IMR-90 (cell line): ENCODE results near the gene ANKRD44. TPM values are rescaled to one million over a fixed set of nuclear protein-coding genes. Genes with fewer than 3 reads are reported as not detected.

Source experiments
- ATAC-seq: fragments of 200-7000 bp; cut with Tn5 transposase; 2 replicates; pipeline ENCODE4 v1.9.1; 2020; ENCODE audit warnings: low read depth, mild to moderate bottlenecking, moderate library complexity
- BruUV-seq: library from RNA; stranded (reverse); fragments of 400-500 nt; replicated peaks from 2 replicates; lab custom pipeline; 2021; lab: Mats Ljungman, UMichigan
- CTCF ChIA-PET: fragments of 300-600 bp; formaldehyde crosslinking; extraction: SDS; loops from one replicate; lab custom pipeline; 2021; ENCODE audit warnings: antibody characterized with exemption; lab: Yijun Ruan, JAX
- POLR2A ChIA-PET: fragments of 300-600 bp; sonication (Branson Sonifier 250); formaldehyde crosslinking; loops from one replicate; lab custom pipeline; 2022; ENCODE audit warnings: antibody characterized with exemption; ENCODE audit not compliant: unreplicated experiment; lab: Charles Lee
- DNase-seq: peaks from one replicate; pipeline ENCODE4 v3.0.0; 2013
- H2AFZ ChIP-seq: replicated peaks from 2 replicates; pipeline ENCODE3; 2013; ENCODE audit warnings: low read length, mild to moderate bottlenecking; ENCODE audit not compliant: poor library complexity
- H2AK5ac ChIP-seq: 2 replicates; pipeline ENCODE4 v1.6.1; 2013; ENCODE audit warnings: low read depth, low read length, inconsistent platforms
- H2AK9ac ChIP-seq: replicated peaks from 2 replicates; pipeline ENCODE3; 2013; ENCODE audit warnings: mild to moderate bottlenecking, low read depth, low read length, moderate library complexity; ENCODE audit not compliant: poor library complexity
- H2BK120ac ChIP-seq: 2 replicates; pipeline ENCODE4 v1.6.1; 2013; ENCODE audit warnings: low read depth, low read length, inconsistent platforms
- H2BK15ac ChIP-seq: 3 replicates; pipeline ENCODE4 v1.6.1; 2013; ENCODE audit warnings: low read depth, low read length, inconsistent platforms
- H2BK20ac ChIP-seq: 2 replicates; pipeline ENCODE4 v1.6.1; 2013; ENCODE audit warnings: low read depth, mild to moderate bottlenecking, inconsistent platforms, low read length, moderate library complexity
- H2BK5ac ChIP-seq: 2 replicates; pipeline ENCODE4 v1.6.1; 2013; ENCODE audit warnings: mild to moderate bottlenecking, low read depth, low read length, inconsistent platforms; ENCODE audit not compliant: poor library complexity, severe bottlenecking
- H3K14ac ChIP-seq: replicated peaks from 2 replicates; pipeline ENCODE4 v1.6.1; 2013; ENCODE audit warnings: low read depth, low read length, inconsistent platforms
- H3K18ac ChIP-seq: 2 replicates; pipeline ENCODE4 v1.6.1; 2013; ENCODE audit warnings: low read depth, low read length, control low read depth
- H3K23ac ChIP-seq: 2 replicates; pipeline ENCODE4 v1.6.1; 2013; ENCODE audit warnings: low read depth, low read length, inconsistent platforms
- H3K27ac ChIP-seq: 2 replicates; pipeline ENCODE4 v1.5.1; 2013; ENCODE audit warnings: mild to moderate bottlenecking, control low read depth, low read length; ENCODE audit not compliant: insufficient read depth
- H3K27me3 ChIP-seq: 2 replicates; pipeline ENCODE4 v1.6.1; 2013; ENCODE audit warnings: low read length; ENCODE audit not compliant: control insufficient read depth, insufficient read depth
- H3K36me3 ChIP-seq: 2 replicates; pipeline ENCODE4 v1.6.1; 2013; ENCODE audit warnings: low read length, mixed read lengths; ENCODE audit not compliant: control insufficient read depth, insufficient read depth
- H3K4ac ChIP-seq: 2 replicates; pipeline ENCODE4 v1.6.1; 2013; ENCODE audit warnings: low read depth, low read length, inconsistent platforms
- H3K4me1 ChIP-seq: 2 replicates; pipeline ENCODE4 v1.6.1; 2013; ENCODE audit warnings: low read length, mixed read lengths; ENCODE audit not compliant: control insufficient read depth, insufficient read depth
- H3K4me2 ChIP-seq: 2 replicates; pipeline ENCODE4 v1.6.1; 2013; ENCODE audit warnings: low read depth, mild to moderate bottlenecking, control low read depth, low read length, moderate library complexity
- H3K4me3 ChIP-seq: 2 replicates; pipeline ENCODE4 v1.5.1; 2013; ENCODE audit warnings: low read depth, mild to moderate bottlenecking, control low read depth, low read length, moderate library complexity; ENCODE audit not compliant: insufficient read depth
- H3K56ac ChIP-seq: 2 replicates; pipeline ENCODE4 v1.6.1; 2013; ENCODE audit warnings: low read length, inconsistent platforms; ENCODE audit not compliant: insufficient read depth; ENCODE audit errors: extremely low read depth
- H3K79me1 ChIP-seq, 2 experiments: 2 replicates each; pipeline ENCODE4 v1.6.1; 2013; ENCODE audit warnings: low read length in 2 of 2, inconsistent platforms in 1 of 2, low read depth in 1 of 2
- H3K9ac ChIP-seq: 2 replicates; pipeline ENCODE4 v1.6.1; 2013; ENCODE audit warnings: low read depth, low read length, control low read depth
- H3K9me1 ChIP-seq: 2 replicates; pipeline ENCODE4 v1.6.1; 2013; ENCODE audit warnings: low read length, inconsistent platforms; ENCODE audit not compliant: insufficient read depth
- H3K9me3 ChIP-seq: 2 replicates; pipeline ENCODE4 v1.6.1; 2013; ENCODE audit warnings: low read length; ENCODE audit not compliant: control insufficient read depth, insufficient read depth
- H4K20me1 ChIP-seq: 2 replicates; pipeline ENCODE4 v1.6.1; 2013; ENCODE audit warnings: low read length, inconsistent platforms; ENCODE audit not compliant: insufficient read depth
- H4K5ac ChIP-seq: 2 replicates; pipeline ENCODE4 v1.6.1; 2013; ENCODE audit warnings: mild to moderate bottlenecking, low read depth, low read length, control low read depth
- H4K8ac ChIP-seq, 2 experiments: 2 replicates each; pipeline ENCODE4 v1.6.1; 2013; ENCODE audit warnings: low read depth in 2 of 2, low read length in 2 of 2, control low read depth in 1 of 2, inconsistent platforms in 1 of 2
- H4K91ac ChIP-seq: 2 replicates; pipeline ENCODE4 v1.6.1; 2013; ENCODE audit warnings: low read depth, low read length, inconsistent platforms; ENCODE audit not compliant: insufficient read depth
- CHD1 ChIP-seq: IDR thresholded peaks from 2 replicates; pipeline ENCODE4 v1.6.1; 2012; ENCODE audit warnings: low read depth, low read length, improper control_type of control experiment
- MXI1 ChIP-seq: IDR thresholded peaks from 2 replicates; pipeline ENCODE4 v1.6.1; 2012; ENCODE audit warnings: low read depth, mild to moderate bottlenecking, low read length, moderate library complexity, borderline replicate concordance
- POLR2A ChIP-seq: IDR thresholded peaks from 2 replicates; pipeline ENCODE4 v1.6.1; 2012; ENCODE audit warnings: mild to moderate bottlenecking, low read depth, low read length
- RAD21 ChIP-seq: IDR thresholded peaks from 2 replicates; pipeline ENCODE4 v1.6.1; 2012; ENCODE audit warnings: low read length, improper control_type of control experiment
- RCOR1 ChIP-seq: IDR thresholded peaks from 2 replicates; pipeline ENCODE4 v1.6.1; 2012; ENCODE audit warnings: mild to moderate bottlenecking, low read length, improper control_type of control experiment; ENCODE audit not compliant: insufficient replicate concordance
- SMC3 ChIP-seq: fragments of 150-350 bp; IDR thresholded peaks from 2 replicates; pipeline ENCODE4 v1.6.1; 2016; ENCODE audit warnings: low read depth, mild to moderate bottlenecking, antibody characterized with exemption, low read length, moderate library complexity
- WGBS, 2 experiments: methylation state at CpG; one replicate each; pipeline versions ENCODE4 v1.1.5 to v1.1.7; 2013; ENCODE audit warnings: missing lambda C conversion rate in 2 of 2; ENCODE audit not compliant: insufficient read length in 1 of 2; ENCODE audit errors: extremely low coverage in 2 of 2; 5-methylcytosine and 5-hydroxymethylcytosine counted together
- dilution Hi-C: fragments of 300-500 bp; cut with HindIII; formaldehyde crosslinking; loops from one replicate; pipeline ENCODE4 v1.14.3; 2018; ENCODE audit warnings: low sequenced_read_pairs; ENCODE audit not compliant: unreplicated experiment
- in situ Hi-C: fragments of 300-500 bp; cut with MboI; formaldehyde crosslinking; loops from 3 replicates; pipeline ENCODE4 v1.14.3; 2019; ENCODE audit warnings: low sequenced_read_pairs, inconsistent platforms, mixed read lengths
- intact Hi-C: fragments of 100-400 bp; cut with micrococcal nuclease; formaldehyde crosslinking; loops from 2 replicates; pipeline ENCODE4 v1.10.0; 2022
- polyA plus RNA-seq, 3 experiments: library from polyadenylated mRNA; depleted of rRNA; stranded (reverse); fragments of >200 nt; gene quantifications; 2 replicates each; pipeline ENCODE4 v1.2.3, GENCODE V29; 2012; ENCODE audit warnings: low replicate concordance in 1 of 3
- total RNA-seq: library from RNA; depleted of rRNA; stranded (reverse); fragments of >200 nt; gene quantifications from 2 replicates; pipeline ENCODE4 v1.2.3, GENCODE V29; 2012

ANKRD44 gene
- total and polyA plus RNA-seq, 2 of the 4 experiments (the other 2 are of a cell fraction): 5.2 to 15.6 TPM

- no peaks in the 10 kb centered on the region; the same call in 1 of the 2 replicates for H3K9me1 ChIP-seq
- TF ChIP-seq CHD1 (no peak), MXI1 (no peak), POLR2A (no peak), SMC3 (no peak), RAD21 (no peak), RCOR1 (no peak)
- intact Hi-C loops (loop anchor here (5.0 kb wide), 1 partner anchor 162 kb away; no protein-coding TSS in a partner anchor), dilution Hi-C loops (no loop called here), in situ Hi-C loops (no loop called here)
- no peak for DNase-seq
- peaks cover 0 to 4% of the 10 kb centered on the region in 2 experiments; a peak in 1 of 4 replicates for H3K79me1 ChIP-seq
- H3K27me3 ChIP-seq: no peaks in the 10 kb centered on the region
- peaks cover 2% of the 10 kb centered on the region for H3K4me1 ChIP-seq
- H4K8ac ChIP-seq: no peak overlapping the region
- H2AFZ ChIP-seq: no peak overlapping the region
- no peak overlapping the region for H2BK15ac ChIP-seq
- no peak for ATAC-seq
- H3K23ac ChIP-seq: no peak overlapping the region
- H4K5ac ChIP-seq: no peak overlapping the region
- H3K36me3 ChIP-seq: no peaks in the 10 kb centered on the region
- no peak overlapping the region for H2BK20ac ChIP-seq
- no TSS peak for BruUV-seq
- H2AK9ac ChIP-seq: no peak overlapping the region
- H4K20me1 ChIP-seq: no peaks in the 10 kb centered on the region
- no peak overlapping the region for H3K27ac ChIP-seq
- H3K14ac ChIP-seq: no peak overlapping the region
- no peak overlapping the region for H3K9ac ChIP-seq
- no CpG with 5 or more reads among the region's 3 CpGs for WGBS, 2 experiments
- CTCF ChIA-PET: interaction anchor here (0.6 kb wide), 1 partner anchor 13 kb away, joined by 3 read pairs; no protein-coding TSS in a partner anchor
- no peak overlapping the region for H3K4me2 ChIP-seq
- H3K4me3 ChIP-seq: no peak overlapping the region
- H3K56ac ChIP-seq: no peak overlapping the region
- H3K9me3 ChIP-seq: no peaks in the 10 kb centered on the region
- H2AK5ac ChIP-seq: no peak overlapping the region
- no peak overlapping the region for H3K18ac ChIP-seq
- H2BK5ac ChIP-seq: no peak overlapping the region
- H2BK120ac ChIP-seq: no peak overlapping the region
- H3K4ac ChIP-seq: no peak overlapping the region
- H4K91ac ChIP-seq: no peak overlapping the region
- POLR2A ChIA-PET: no interaction called here
Observed at GRCh38 chr2:197195518-197195917, 115.1 kb downstream of the ANKRD44 start.
